HTR-8/SVneo (cell line): Measurements from ENCODE around the gene PCSK6.
"Not testable (repeated sequence)": the region's sequence is repeated elsewhere in the genome, so short reads cannot be mapped to it uniquely, and the experiment has no call there.

Source experiments
- DNase-seq: peaks from one replicate; pipeline ENCODE4 v3.0.0; 2011; ENCODE audit warnings: low spot score, mixed read lengths; ENCODE audit not compliant: insufficient read length
- FAIRE-seq: peaks from 2 replicates; lab custom pipeline; 2011; peaks lifted over from hg19 to GRCh38; lab: Jason Lieb, UNC

PCSK6 gene

DNA sequence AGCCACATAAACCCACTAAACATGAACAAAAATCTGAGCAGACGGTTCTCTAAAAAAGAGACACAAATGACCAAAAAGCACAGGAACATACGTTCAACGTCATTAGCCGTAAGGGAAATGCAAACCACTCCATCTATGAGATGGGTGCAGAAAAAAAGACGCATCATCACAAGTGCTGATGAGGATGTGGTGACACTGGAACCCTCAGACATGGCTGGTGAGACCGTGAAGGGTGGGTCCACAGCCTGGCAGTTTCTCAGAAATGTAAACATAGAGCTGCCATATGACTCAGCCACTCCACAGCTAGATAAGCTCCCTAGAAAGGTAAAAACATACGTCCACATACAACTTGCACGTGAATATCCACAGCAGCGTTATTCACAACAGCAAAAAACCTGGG, 23.3 kb downstream of the PCSK6 start:
- FAIRE-seq (no peak), DNase-seq (no peak)

DNA sequence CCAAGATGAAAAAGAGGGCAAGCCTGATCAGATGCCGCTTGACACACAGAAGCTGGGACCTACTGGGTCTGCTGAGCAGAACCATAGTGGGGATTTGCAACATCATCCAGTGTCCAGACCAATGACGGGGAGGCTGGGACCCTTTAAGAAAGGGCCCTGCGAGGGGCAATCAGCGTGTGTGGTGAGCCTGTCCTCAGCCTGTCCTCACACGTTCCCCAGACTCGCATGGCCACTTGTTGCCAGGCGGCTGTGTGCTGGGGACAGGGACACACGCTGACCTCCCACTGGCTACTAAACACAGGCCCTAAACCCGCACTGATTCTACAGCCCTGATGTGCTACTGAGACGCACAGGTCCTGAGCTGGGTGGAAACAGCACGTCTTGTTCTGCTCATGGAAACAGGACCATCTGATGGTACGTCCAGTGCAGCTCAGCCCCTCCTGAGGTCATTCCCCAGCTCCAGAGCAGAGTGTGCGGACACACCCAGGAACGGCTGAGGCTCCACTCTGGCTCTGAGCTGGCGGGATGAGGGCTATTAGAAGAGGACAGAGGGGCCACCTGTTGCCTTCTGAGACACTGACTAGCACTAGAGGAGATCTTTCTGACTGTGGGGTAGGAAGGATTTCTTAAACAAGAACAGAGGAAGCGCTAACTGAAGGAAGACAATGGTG, 24.4 kb downstream of the PCSK6 start:
- FAIRE-seq (no peak), DNase-seq (no peak)

DNA sequence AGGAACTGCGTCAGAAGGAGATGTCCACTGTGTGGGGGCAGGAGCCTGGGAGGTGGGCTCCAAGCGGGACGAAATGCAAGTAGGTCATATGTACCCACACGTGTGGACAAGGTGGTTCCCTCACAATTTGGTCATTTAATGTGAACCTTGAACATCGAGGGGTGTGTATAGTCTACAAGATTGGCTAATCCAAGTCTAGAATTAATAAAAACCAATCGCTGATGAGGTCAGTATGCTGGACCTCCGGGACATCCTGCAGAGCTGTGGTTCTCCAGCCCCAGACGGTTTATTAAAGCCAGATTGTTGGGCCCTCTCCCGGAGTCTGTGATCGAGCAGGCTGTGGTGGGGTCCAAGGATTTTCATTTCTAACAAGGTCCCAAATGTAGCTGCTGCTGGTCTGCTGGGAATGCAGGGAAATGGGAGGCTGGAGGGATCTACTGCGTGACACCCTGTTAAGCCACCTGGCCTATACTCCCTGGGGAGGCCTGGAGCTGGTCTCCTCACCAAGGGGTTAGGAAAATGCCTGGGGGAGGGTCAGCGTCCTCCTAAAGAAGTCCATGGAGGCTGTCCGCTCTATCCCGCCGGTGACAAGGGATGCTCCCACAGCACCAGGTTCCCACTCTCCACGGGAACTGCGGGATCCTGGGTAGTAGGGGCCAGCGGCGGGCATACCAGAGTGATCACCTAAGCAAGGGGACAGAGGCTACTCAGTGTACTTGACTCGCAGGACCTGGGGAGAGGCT, 25.1 kb downstream of the PCSK6 start:
- FAIRE-seq (no peak), DNase-seq (no peak)

DNA sequence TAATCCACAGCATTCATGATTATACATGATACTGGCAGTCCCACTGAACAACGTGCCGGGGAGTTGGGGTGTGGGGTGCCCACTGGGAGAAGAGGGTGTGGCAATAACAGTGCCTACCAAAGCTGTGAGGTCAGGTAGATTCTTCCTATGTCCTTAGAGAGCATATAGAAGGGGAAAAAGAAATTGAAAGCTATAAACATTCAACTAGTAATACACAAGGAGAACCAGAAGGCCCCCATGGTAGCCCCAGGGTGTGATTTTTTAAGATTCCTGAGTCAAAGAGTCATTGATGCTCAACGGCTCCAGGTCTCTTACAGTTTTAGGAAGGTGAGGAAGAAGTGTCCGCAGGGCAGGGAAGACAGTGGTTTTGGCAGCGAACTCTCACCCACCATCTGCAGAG, 25.8 kb downstream of the PCSK6 start:
- not testable (repeated sequence) for FAIRE-seq

DNA sequence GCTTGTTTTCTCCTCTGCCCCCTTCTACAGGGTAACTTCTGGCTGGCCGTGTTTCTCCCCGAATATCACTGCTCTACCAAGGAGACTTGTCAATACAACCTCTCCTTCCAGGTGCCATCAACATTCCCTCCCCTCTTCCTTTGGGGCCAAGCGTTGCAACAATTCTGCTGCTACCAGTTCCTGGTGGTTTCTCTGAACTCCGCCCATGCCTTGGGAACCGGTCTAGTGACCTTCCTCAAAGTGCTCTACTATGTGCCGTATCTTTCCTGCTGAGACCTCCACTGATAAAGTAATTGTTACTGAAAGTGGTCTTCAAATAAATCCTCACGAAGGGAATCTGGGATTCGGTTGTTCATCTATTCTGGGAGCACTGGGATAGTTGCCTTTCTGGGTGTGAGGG, 26.2 kb downstream of the PCSK6 start:
- FAIRE-seq (no peak), DNase-seq (no peak)

More for the DNA sequence above, 25.8 kb downstream of the PCSK6 start:
- not testable (repeated sequence) for DNase-seq

DNA sequence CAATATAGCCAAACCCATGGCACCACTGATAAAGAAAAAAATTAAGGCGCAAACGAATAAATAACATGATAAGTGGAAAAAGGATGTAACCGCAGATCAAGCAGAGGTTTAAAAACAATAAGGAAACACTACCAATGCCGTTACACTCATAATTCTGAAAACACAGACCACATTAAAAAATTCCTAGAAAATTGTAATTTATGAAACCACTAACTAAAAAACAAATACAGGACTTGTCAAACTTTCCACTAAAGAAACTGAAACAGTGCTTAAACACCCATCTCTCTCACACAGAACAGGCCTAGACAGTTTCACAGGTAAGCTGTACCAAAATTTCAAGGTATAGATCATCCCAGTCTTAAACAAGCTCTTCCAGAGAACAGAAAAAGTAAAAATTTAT, 28.4 kb downstream of the PCSK6 start:
- DNase-seq (no peak), FAIRE-seq (no peak)

DNA sequence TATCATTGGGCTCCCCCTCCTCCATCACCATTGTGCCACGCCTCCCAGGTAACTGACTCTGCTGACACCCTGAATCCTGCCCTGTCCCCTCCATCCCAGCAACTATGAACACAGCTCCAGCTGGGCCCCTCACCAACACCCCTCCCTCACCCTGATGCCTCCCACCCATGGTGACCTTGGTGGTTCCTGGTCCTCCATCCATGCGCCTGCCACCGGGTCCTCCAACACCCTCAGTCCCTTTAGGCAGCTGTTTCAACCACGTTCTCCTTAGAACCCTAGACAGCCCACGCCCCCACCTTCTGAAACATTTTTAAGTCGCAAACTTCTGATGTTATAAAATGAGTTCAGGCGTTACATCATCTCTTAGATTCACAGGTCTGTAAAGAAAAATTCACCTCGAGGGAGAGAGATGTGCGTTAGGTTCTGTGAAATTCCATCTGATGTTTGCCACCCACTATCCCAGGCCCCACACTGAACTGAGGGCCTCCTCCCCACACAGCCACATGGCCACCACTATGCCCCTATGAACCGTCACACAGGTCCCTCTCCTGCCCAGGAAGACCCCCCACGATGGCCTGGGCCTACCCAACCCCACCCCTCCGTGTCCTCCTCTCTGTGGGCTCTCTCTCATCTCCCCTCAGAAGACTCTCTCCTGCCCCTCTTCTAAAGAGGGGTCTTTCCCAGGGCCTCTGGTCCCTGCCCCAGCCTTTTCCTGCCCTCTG, 29.8 kb downstream of the PCSK6 start:
- DNase-seq (no peak), FAIRE-seq (no peak)

DNA sequence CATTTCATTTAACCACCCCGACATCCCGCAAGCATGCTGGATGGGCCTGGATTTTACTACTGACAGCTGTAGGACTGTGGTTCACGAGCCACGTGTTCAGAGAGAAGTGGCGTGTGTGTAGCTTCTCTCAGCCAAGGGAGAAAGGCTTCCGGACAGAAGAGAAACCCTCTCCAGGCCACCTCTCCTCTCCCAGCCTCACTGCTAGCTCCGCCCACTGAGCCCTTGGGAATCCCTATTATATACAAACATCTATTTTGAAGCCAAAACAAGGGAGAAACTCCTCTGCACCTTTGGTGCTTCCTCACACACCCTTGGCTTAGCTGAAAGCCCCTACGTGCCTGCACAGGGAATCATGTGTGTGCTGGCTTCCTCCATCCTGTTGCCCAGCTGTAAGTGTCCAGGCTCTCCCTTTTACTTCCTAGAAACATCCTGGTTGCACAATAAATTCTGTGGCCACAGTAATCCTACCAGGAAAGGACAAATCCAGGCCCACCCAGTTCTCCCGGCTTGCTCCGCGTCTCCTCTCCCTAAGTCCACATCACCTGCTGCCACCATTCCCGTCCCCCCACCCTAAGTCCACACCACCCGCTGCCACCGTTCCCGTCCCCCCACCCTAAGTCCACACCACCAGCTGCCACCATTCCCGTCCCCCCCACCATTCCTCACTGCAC, 30.5 kb downstream of the PCSK6 start:
- DNase-seq (no peak), FAIRE-seq (no peak)

DNA sequence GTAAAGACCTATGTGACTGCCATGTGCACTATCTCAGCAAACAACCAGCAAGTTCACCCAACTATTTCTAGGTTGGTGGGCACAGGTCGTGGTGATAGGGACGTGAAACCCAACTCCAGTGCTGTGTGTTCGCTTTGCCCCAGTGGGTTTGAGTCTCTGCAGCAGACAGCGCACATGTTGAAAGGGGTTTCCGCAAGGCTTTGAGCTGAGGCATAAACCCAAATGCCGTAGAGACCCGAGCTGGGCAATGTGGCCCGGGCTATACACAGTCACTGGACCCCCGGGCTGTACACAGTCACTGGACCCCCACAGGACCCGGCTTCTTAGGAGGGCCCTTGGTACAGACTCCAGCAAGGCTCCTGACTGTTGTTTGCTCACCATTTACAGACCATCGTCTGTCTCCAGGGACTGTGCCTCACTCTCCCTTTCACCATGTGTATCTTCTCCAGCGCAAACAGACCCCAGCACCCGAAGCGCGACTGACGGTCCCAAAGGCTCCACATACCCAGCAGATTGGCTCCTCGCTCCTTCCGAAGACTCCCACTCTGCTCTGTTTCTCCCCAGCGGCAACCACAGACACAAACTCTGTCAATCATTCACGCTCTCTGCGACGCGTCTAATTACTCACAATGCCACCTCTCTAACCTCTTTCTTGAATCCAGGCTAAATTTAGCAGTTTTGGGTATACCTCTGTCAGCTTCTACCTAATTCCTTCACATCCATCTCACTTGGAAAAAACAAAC, 31.2 kb downstream of the PCSK6 start:
- DNase-seq (no peak), FAIRE-seq (no peak)

DNA sequence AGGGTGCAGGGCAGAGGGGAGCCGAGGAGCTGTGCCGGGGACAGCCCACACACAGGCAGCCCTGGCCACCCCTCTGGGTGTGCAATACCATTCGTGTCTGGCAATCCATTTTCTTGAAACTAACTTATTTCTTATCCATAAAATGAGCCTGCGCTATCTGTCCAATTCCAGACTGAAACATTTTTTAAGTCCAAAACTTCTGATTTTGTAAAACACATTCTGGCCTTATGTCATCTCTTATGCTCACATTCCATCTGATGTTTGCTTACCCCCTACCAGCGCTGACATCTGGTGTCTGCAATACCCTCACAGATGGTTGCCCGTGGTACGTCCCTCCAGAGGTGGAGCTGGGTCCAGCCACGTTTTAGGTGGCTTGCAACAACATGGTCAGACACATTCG, 31.8 kb downstream of the PCSK6 start:
- FAIRE-seq (no peak), DNase-seq (no peak)

DNA sequence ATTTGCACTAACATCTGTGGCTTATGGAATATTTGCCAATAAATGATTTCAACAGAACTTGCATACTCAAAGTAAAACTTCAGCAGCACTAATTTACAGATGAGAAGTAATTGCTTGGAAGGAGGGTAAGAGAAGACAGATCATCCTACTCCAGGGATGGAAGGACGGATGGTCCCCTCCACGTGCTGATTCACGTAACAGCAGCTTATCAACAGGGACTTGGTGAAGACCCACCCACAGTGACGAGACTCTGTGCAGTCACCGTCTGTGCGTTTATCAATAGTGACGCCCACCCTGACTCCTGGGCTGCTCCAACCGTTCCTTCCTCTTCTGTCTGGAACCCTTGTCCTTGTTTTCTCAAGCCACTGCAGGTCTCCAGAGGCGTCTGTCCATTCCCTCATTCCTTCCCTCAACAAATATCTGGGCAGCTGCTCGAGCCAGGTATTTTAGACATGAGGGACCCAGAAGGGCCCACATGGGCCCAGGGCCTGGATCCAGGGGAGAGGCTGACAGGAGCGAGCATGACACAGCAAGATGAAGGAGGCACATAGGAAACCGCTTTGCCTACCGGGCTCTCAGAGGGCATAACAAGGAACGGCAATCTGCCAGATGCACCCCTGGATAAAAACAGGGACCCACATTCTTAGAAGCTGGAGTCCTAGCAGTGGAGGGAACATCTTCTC, 33.3 kb downstream of the PCSK6 start:
- no peak for DNase-seq
- FAIRE-seq: no peak

DNA sequence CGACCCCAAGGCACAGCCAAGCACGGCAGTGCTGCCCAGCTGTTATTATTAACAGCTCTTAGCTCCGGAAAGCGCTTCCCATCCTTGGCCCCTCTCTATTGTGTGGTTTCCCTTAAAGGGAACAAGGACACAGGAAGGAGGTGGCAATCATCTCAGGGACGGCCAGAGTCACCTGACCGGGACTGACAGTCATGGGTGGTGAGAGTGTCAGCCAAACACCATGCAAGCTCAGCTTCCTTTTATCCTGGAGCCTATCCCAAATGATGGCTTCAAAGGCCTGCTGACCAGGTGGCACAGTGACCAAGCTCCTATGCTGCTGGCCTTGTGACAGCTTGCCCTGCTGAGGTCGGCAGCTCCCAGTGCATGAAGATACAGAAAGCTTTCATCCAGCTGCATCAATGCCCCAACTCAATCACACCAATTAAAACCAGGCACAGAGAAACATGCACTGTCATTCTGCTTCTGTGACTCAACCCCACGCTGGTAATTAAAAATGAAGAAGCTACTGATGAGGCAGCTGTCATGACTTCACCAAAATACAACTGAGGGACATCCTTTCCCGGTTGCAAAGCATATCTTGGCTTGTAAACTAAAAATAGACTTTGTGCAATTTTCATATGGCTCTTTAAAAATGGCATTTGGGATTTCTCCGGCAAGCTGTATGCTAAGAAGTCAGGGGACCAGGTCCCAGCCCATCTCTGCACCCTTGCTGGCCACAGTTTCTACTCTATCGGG, 34.0 kb downstream of the PCSK6 start:
- DNase-seq (no peak), FAIRE-seq (no peak)

DNA sequence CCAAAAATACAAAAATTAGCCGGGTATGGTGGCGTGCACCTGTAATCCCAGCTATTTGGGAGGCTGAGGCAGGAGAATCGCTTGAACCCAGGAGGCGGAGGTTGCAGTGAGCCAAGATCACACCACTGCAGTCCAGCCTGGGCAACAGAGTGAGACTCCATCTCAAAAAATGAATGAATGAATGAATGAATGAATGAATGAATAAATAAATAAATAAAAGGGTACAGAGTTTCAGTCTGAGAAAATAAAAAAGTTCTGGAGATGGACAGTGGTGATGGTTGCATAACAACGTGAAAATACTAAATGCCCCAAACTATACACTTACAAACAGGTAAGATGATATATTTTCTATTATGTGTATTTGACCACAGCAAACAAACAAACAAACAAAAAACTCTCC, 34.7 kb downstream of the PCSK6 start:
- DNase-seq, FAIRE-seq: not testable (repeated sequence)

DNA sequence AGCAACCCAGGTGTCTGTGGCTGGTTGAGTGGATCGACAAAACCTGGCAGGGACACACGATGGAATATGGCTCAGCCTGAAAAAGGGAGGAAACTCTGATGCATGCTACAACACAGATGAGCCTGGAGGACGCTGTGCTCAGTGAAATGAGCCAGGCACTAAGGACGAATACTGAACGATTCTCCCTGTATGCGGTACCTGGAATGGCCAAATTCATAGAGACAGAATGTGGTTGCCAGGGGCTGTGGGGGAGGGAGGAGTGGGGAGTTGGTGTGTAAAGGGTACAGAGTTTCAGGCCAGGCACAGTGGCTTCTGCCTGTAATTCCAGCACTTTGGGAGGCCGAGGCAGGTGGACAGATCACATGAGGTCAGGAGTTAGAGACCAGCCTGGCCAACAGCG, 35.1 kb downstream of the PCSK6 start:
- no peak for DNase-seq
- no peak for FAIRE-seq

DNA sequence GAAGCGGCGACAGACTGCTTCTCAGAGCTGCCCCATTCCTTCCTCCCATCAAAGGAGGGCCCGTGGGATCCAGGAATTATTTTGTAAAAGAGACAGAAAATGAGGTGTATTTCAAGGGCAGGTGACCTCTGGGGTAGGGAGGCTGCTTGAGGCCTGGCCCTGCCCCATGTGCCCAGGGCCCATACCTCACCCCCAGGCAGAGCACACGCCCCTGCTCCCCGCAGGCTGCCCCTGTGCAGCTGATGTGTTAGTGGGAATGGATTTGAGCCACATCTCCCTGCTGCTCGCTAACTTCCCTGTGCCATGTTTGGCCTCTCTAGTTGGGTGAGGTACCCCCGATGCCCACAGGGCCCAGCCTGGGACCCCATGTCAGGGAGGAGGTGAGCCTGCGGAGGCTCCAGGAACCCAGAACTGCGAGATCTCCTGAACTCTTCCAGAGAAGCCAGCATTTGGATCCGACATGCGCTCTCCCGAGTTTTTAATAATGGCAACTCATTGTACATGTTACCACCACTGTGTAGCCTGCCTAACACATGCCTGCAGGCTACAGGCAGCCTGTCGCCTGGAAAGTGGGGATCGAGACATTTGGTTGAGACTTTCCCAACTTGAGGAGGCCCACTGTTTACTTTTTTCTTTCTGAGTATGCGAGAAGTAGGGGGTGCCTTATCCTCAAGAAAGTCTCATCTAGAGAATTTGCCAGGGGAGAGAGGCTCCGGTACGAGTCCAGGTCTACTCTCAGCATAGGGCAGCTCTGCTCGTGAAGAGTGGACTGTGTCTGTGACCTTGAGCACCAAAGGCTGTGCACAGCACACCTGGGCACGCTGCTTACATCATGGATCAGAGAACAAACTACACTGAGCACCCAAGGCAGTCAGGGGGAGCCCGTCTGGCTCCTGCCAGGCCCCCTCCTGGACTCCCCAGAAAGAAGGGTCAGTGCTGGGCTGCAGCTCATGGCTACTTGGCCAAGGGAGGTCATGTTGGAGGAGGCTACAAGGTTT, 36.1 kb downstream of the PCSK6 start:
- FAIRE-seq (no peak), DNase-seq (no peak)

DNA sequence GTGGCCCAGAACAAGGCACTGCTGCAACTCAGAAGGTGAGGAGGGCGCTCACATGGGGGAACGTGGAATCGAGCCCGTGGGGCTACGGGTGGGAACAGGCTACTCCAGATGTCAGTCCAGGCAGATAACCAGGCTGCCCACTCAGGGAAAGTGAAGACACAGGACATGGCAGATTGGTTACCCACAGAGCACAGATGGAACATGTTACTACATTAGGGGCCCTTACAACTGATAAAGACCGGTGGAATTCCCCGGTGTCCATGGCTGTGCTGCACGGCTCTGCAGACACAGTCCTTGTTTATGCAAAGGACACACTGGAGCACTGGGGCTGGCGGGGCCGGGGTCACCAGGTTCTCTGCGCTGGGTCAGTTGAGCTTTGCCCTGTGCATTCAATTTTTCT, 36.9 kb downstream of the PCSK6 start:
- FAIRE-seq (no peak), DNase-seq (no peak)

DNA sequence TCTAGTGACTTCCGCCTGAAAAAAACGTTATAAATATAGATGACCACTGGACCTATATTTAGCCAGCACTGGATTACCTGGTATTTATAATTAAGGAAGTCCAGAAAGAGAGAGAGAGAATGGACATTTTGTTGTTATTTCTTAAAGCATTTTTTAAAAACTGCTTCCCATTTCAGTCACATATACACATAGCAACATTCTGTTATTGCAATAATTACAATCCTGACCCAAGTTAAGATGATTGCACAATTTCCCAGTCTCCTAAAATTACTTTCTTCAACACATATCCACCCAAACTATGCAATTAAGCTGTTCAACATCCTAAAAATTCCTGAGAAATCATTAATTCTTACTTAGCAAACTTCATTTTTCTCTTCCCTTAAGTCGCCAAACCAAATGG, 37.7 kb downstream of the PCSK6 start:
- no peak for DNase-seq

More for the DNA sequence above, 37.7 kb downstream of the PCSK6 start:
- no peak for FAIRE-seq
